Left kidney (tissue), 2 donors: Measurements from ENCODE around the gene TRPM4. TPM values are rescaled to one million over a fixed set of nuclear protein-coding genes. Genes with fewer than 3 reads are reported as not detected.

ENCODE experiments used
- DNase-seq: peaks from one replicate; pipeline ENCODE4 v3.0.0-alpha.2; 2013
- polyA plus RNA-seq: library from polyadenylated mRNA; unstranded; fragments of 120-200 nt; gene quantifications from one replicate; pipeline ENCODE4 v1.2.1, GENCODE V29; 2013; ENCODE audit not compliant: insufficient read length

Gene TRPM4
- polyA plus RNA-seq, 1 donor, result 29.4 TPM

DNA sequence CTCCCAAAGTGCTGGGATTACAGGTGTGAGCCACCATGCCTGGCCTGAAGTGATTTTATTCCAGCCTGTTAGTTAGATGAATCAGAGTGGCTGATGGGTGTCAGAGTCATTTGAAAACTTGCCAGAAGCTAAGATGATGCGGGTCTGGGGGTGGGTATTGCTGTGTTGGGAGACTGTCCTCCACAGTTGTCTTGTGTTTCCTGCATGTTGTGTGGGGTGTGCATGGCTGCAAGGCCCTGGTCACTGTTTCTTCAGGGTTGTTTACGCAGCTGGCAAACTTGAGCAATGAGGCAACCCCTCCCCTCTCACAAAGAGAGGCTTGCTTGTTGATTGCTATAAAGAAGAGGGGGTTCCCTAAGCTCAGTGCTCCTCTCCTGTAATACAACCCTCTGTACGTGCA lies 71.8 kb downstream of the TRPM4 start:
- no peak for DNase-seq

DNA sequence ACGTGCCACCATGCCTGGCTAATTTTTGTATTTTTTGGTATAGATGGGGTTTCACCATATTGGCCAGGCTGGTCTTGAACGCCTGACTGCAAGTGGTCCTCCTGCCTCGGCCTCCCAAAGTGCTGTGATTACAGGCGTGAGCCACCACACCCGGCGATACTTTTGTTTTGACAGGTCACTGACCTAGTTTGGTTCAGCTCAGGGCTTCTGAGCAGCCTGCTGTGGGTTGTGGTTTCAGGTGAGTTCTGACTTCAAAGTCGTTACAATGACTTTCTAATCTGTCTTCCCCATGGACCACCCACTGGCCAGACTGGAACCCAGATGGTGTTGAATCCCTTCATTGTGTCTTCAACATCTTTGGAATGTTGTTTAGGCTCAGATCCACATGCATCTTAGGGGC lies 73.8 kb downstream of the TRPM4 start:
- DNase-seq, result no peak

DNA sequence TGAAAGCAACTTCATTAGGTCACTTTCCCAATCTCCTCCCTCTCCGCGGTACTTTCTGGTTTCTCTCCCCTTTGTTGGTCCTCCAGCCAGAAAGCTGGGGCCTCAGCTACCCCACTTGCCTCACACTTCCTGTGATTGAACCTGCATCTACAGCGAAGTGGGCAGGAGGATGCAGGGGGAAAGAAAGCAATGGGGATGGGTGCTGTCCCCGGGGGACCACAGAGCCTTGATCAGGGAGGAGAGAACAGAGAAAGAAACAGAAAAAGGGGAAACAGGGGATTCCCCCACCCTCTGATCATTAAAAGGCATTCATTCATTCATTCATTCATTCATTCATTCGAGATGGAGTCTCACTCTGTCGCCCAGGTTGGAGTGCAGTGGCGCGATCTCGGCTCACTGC lies 74.2 kb downstream of the TRPM4 start:
- DNase-seq, result no peak

DNA sequence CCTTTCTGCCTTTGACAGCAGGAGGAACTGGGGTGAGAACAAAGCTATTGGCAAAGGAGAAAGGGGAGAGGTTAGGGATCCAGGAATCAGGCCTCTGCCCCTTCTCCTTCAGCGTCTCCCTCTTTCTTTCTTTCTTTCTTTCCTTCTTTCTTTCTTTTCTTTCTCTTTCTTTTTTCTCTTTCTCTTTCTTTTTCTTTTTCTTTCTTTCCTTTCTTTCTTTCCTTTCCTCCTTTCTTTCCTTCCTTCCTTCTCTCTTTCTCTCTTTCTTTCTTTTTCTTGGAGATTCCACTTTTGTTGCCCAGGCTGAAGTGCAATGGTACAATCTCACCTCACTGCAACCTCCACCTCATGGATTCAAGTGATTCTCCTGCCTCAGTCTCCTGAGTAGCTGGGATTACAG lies 75.6 kb downstream of the TRPM4 start:
- DNase-seq, result no peak

GRCh38 chr19:49241769-49242168 lies 84.2 kb downstream of the TRPM4 start:
- DNase-seq, result no peak

GRCh38 chr19:49243129-49243528 lies 85.5 kb downstream of the TRPM4 start:
- DNase-seq, result no peak

DNA sequence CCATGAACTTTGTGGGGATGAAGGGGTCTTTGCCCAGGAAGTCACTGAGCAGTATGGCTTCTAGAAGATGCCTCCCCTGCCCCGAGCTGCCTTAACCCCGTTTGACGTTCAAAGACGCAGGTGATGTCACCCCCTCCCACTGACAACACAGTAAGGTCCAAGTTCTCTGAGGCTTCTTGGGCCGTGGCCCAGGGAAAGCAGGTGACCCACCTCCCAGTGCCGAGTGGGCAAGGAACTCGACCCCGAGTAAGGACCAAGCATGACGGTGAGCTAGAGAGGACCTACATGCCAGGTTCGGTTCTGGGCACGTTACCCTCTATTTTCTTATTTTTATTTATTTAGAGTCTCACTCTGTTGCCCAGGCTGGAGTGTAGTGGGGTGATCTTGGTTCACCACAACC lies 86.1 kb downstream of the TRPM4 start:
- DNase-seq, result no peak

DNA sequence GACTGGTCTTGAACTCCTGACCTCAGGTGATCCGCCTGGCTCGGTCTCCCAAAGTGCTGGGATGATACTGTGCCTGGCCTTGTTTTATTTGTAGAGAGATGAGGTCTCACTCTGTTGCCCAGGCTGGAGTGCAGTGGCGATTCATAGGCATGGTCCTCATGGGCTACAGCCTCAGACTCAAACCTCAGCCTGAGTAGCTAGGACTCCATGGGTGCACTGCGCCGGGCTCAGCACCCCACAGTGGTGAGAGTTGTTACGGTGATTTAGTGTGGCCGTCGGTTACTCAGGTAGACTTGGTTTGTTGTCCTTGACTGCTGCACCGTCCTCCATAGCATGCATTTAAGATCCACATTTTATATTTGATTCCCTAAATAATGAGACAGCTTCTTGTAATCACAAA lies 86.7 kb downstream of the TRPM4 start:
- no peak for DNase-seq

- DNase-seq, result no peak
Measured at GRCh38 chr19:49247676-49248075, 90.1 kb downstream of the TRPM4 start.

DNA sequence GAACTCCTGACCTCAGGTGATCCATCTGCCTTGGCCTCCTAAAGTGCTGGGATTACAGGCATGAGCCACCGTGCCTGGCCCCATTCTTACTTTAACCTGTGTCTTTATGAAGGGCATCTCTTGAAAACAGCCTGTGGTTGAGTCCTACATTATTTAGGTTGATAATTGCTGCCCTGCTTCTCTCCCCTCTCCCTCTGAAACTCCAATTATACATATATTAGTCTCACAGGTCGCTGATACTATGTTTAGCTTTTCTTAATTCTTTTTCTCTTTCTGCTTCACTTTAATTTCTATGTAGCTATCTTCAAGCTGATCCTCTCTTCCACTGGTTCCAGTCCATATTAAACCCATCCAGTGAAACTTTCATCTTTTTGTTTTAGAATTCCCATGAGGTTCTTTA lies 92.3 kb downstream of the TRPM4 start:
- DNase-seq, result no peak

GRCh38 chr19:49255674-49256073 lies 98.1 kb downstream of the TRPM4 start:
- DNase-seq, result no peak

- DNase-seq, result no peak
Measured at GRCh38 chr19:49256691-49257090, 99.1 kb downstream of the TRPM4 start.

Other genes with a start within 250 kb of the TRPM4 start
- 4.6 TPM for gene DHDH, start 224.1 kb upstream of the TRPM4 start, polyA plus RNA-seq
- 64.5 TPM for gene BAX, start 202.9 kb upstream of the TRPM4 start, polyA plus RNA-seq
- gene FTL, start 192.5 kb upstream of the TRPM4 start, polyA plus RNA-seq, result 2,202 TPM
- gene GYS1, start 164.5 kb upstream of the TRPM4 start, polyA plus RNA-seq, result 52.2 TPM
- 80.2 TPM for gene RUVBL2, start 163.9 kb upstream of the TRPM4 start, polyA plus RNA-seq
- gene LHB, start 140.7 kb upstream of the TRPM4 start, polyA plus RNA-seq, result 0.38 TPM
- not detected for gene CGB3, start 133.5 kb upstream of the TRPM4 start, polyA plus RNA-seq
- gene CGB2, start 125.9 kb upstream of the TRPM4 start, polyA plus RNA-seq, result not detected
- not detected for gene CGB1, start 120.9 kb upstream of the TRPM4 start, polyA plus RNA-seq
- gene CGB5, start 113.9 kb upstream of the TRPM4 start, polyA plus RNA-seq, result not detected
- not detected for gene CGB8, start 108.7 kb upstream of the TRPM4 start, polyA plus RNA-seq
- gene CGB7, start 100.0 kb upstream of the TRPM4 start, polyA plus RNA-seq, result 0.78 TPM
- gene NTF4, start 93.0 kb upstream of the TRPM4 start, polyA plus RNA-seq, result 3.1 TPM
- 0.08 TPM for gene KCNA7, start 85.1 kb upstream of the TRPM4 start, polyA plus RNA-seq
- 354 TPM for gene SNRNP70, start 72.3 kb upstream of the TRPM4 start, polyA plus RNA-seq
- gene LIN7B, start 43.4 kb upstream of the TRPM4 start, polyA plus RNA-seq, result 5.6 TPM
- gene C19orf73, start 38.6 kb upstream of the TRPM4 start, polyA plus RNA-seq, result 0.20 TPM
- 3.9 TPM for gene PPFIA3, start 38.2 kb upstream of the TRPM4 start, polyA plus RNA-seq
- gene HRC, start 2.4 kb upstream of the TRPM4 start, polyA plus RNA-seq, result 22.9 TPM
- gene SLC6A16, start 167.4 kb downstream of the TRPM4 start, polyA plus RNA-seq, result 5.3 TPM
- 53.3 TPM for gene CD37, start 177.6 kb downstream of the TRPM4 start, polyA plus RNA-seq
- gene TEAD2, start 204.6 kb downstream of the TRPM4 start, polyA plus RNA-seq, result 92.8 TPM
- 5.0 TPM for gene DKKL1, start 206.1 kb downstream of the TRPM4 start, polyA plus RNA-seq
- gene KASH5, start 230.5 kb downstream of the TRPM4 start, polyA plus RNA-seq, result 0.17 TPM